CD8-positive, alpha-beta memory T cell (primary cell): ENCODE data around the gene C1QTNF12. TPM values are rescaled to one million over a fixed set of nuclear protein-coding genes. Genes with fewer than 3 reads are reported as not detected.

Experiments used
- CTCF ChIA-PET: fragments of 350-600 bp; sonication (Branson Sonifier 250); formaldehyde crosslinking; loops from one replicate; lab custom pipeline; 2021; ENCODE audit warnings: antibody characterized with exemption; lab: Charles Lee
- POLR2A ChIA-PET: fragments of 350-600 bp; sonication (Branson Sonifier 250); formaldehyde crosslinking; loops from one replicate; lab custom pipeline; 2021; ENCODE audit warnings: antibody characterized with exemption; lab: Charles Lee
- DNase-seq, 5 donors: peaks; one replicate each; pipeline versions ENCODE4 v3.0.0 to v3.0.0-alpha.2; 2020 to 2022; ENCODE audit warnings: mixed read lengths in 1 of 5
- H3K27ac ChIP-seq: one replicate; pipeline ENCODE4 v1.7.0; 2013; ENCODE audit warnings: low read depth, mild to moderate bottlenecking, low read length, moderate library complexity
- H3K27me3 ChIP-seq: 2 replicates; pipeline ENCODE4 v1.7.0; 2013; ENCODE audit warnings: low read length, mild to moderate bottlenecking; ENCODE audit not compliant: insufficient read depth, poor library complexity, severe bottlenecking
- H3K36me3 ChIP-seq: 2 replicates; pipeline ENCODE4 v1.7.0; 2013; ENCODE audit warnings: mild to moderate bottlenecking, low read length, moderate library complexity; ENCODE audit not compliant: insufficient read depth
- H3K4me1 ChIP-seq: 2 replicates; pipeline ENCODE4 v1.7.0; 2013; ENCODE audit warnings: mild to moderate bottlenecking, low read length, moderate library complexity; ENCODE audit not compliant: insufficient read depth
- H3K4me3 ChIP-seq: 2 replicates; pipeline ENCODE4 v1.7.0; 2013; ENCODE audit warnings: mild to moderate bottlenecking, low read length
- H3K9me3 ChIP-seq: 2 replicates; pipeline ENCODE4 v1.7.0; 2013; ENCODE audit warnings: mild to moderate bottlenecking, low read length
- H3K27ac Mint-ChIP-seq, 8 donors: one replicate each; pipeline ENCODE4 v1.8.0; 2020 to 2021; ENCODE audit warnings: mixed read lengths in 8 of 8, mild to moderate bottlenecking in 6 of 8, inconsistent platforms in 3 of 8, moderate library complexity in 3 of 8
- H3K27me3 Mint-ChIP-seq, 2 donors: one replicate each; pipeline ENCODE4 v1.8.0; 2020 to 2021; ENCODE audit warnings: mixed read lengths in 2 of 2, mild to moderate bottlenecking in 1 of 2, moderate library complexity in 1 of 2
- H3K36me3 Mint-ChIP-seq, 3 donors: one replicate each; pipeline ENCODE4 v1.8.0; 2020 to 2021; ENCODE audit warnings: mixed read lengths in 3 of 3, inconsistent platforms in 1 of 3, mild to moderate bottlenecking in 1 of 3
- H3K4me1 Mint-ChIP-seq, 3 donors: one replicate each; pipeline ENCODE4 v1.8.0; 2020 to 2021; ENCODE audit warnings: mixed read lengths in 3 of 3, inconsistent platforms in 1 of 3, mild to moderate bottlenecking in 1 of 3
- H3K4me3 Mint-ChIP-seq, 7 donors: one replicate each; pipeline ENCODE4 v1.8.0; 2020 to 2021; ENCODE audit warnings: mixed read lengths in 7 of 7, mild to moderate bottlenecking in 6 of 7, moderate library complexity in 4 of 7, inconsistent platforms in 2 of 7
- H3K9me3 Mint-ChIP-seq, 5 donors: one replicate each; pipeline ENCODE4 v1.8.0; 2020 to 2022; ENCODE audit warnings: mixed read lengths in 5 of 5, mild to moderate bottlenecking in 3 of 5, moderate library complexity in 2 of 5, inconsistent platforms in 1 of 5
- polyA plus RNA-seq: library from polyadenylated mRNA; unstranded; fragments of 300-500 nt; fragmentation: Illumina TruSeq; gene quantifications from one replicate; pipeline ENCODE4 v1.2.3, GENCODE V29; 2021
- total RNA-seq, 2 experiments: library from RNA; stranded (reverse); gene quantifications; one replicate each; pipeline ENCODE4 v1.2.3, GENCODE V29; 2021

C1QTNF12 gene
- total and polyA plus RNA-seq, 3 experiments from 2014 or later: 0.51 to 1.1 TPM; not detected in 1

GRCh38 chr1:1245178-1245816 is 1.2 kb downstream of the C1QTNF12 start:
- Mint-ChIP-seq H3K4me1 (peaks cover 0 to 5% (median 3%) of the 10 kb centered on the region in 3 donors), H3K9me3 (no peaks in the 10 kb centered on the region), H3K36me3 (no peaks in the 10 kb centered on the region), H3K27ac (no peak overlapping the region), H3K27me3 (peaks cover 0 to 1% of the 10 kb centered on the region in 2 donors), H3K4me3 (peak overlapping the region in 1 of 7 donors; percentile 54)
- no peak for DNase-seq
- no peaks in the 10 kb centered on the region for H3K9me3 ChIP-seq
- POLR2A ChIA-PET: no interaction called here
- no peaks in the 10 kb centered on the region for H3K36me3 ChIP-seq
- H3K27ac ChIP-seq: no peak overlapping the region
- no peak overlapping the region for H3K4me3 ChIP-seq
- H3K27me3 ChIP-seq: peaks cover 3% of the 10 kb centered on the region
- peaks cover under 1% of the 10 kb centered on the region for H3K4me1 ChIP-seq
- CTCF ChIA-PET: no interaction called here

- Mint-ChIP-seq H3K4me1 (no peaks in the 10 kb centered on the region), H3K36me3 (no peaks in the 10 kb centered on the region)
- CTCF ChIA-PET: no interaction called here
Measured at GRCh38 chr1:1244192-1244811, 2.2 kb downstream of the C1QTNF12 start.

GRCh38 chr1:1243807-1244191 is 2.7 kb downstream of the C1QTNF12 start:
- H3K9me3 ChIP-seq: no peaks in the 10 kb centered on the region
- Mint-ChIP-seq H3K27ac (no peak overlapping the region), H3K36me3 (no peaks in the 10 kb centered on the region), H3K9me3 (no peaks in the 10 kb centered on the region), H3K27me3 (peaks cover 0 to 2% of the 10 kb centered on the region in 2 donors), H3K4me3 (no peak overlapping the region), H3K4me1 (no peaks in the 10 kb centered on the region)
- DNase-seq: no peak
- ChIA-PET CTCF (no interaction called here), POLR2A (no interaction called here)
- H3K27me3 ChIP-seq: peaks cover 3% of the 10 kb centered on the region
- H3K4me3 ChIP-seq: no peak overlapping the region
- no peak overlapping the region for H3K27ac ChIP-seq
- H3K36me3 ChIP-seq: no peaks in the 10 kb centered on the region
- no peaks in the 10 kb centered on the region for H3K4me1 ChIP-seq

More at GRCh38 chr1:1244192-1244811, 2.2 kb downstream of the C1QTNF12 start:
- Mint-ChIP-seq H3K27ac (no peak overlapping the region), H3K27me3 (peaks cover 0 to 1% of the 10 kb centered on the region in 2 donors), H3K9me3 (no peaks in the 10 kb centered on the region), H3K4me3 (no peak overlapping the region)
- H3K4me3 ChIP-seq: no peak overlapping the region
- POLR2A ChIA-PET: no interaction called here
- H3K4me1 ChIP-seq: no peaks in the 10 kb centered on the region
- no peak for DNase-seq
- peaks cover 3% of the 10 kb centered on the region for H3K27me3 ChIP-seq
- no peaks in the 10 kb centered on the region for H3K9me3 ChIP-seq
- H3K27ac ChIP-seq: no peak overlapping the region
- H3K36me3 ChIP-seq: no peaks in the 10 kb centered on the region

- no peak overlapping the region for H3K4me3 Mint-ChIP-seq
- Histone ChIP-seq H3K4me3 (no peak overlapping the region), H3K27ac (no peak overlapping the region), H3K36me3 (no peaks in the 10 kb centered on the region), H3K27me3 (peaks cover 3% of the 10 kb centered on the region), H3K4me1 (no peaks in the 10 kb centered on the region), H3K9me3 (no peaks in the 10 kb centered on the region)
- no peaks in the 10 kb centered on the region for H3K9me3 Mint-ChIP-seq
- no peak overlapping the region for H3K27ac Mint-ChIP-seq
- peaks cover 0 to 3% of the 10 kb centered on the region in 2 donors for H3K27me3 Mint-ChIP-seq
- CTCF ChIA-PET: no interaction called here
- DNase-seq: no peak
- H3K4me1 Mint-ChIP-seq: no peaks in the 10 kb centered on the region
- H3K36me3 Mint-ChIP-seq: no peaks in the 10 kb centered on the region
- POLR2A ChIA-PET: no interaction called here
Measured at GRCh38 chr1:1243266-1243660, 3.3 kb downstream of the C1QTNF12 start.

- H3K27ac Mint-ChIP-seq: no peak overlapping the region
- Histone ChIP-seq H3K4me1 (no peaks in the 10 kb centered on the region), H3K4me3 (no peak overlapping the region), H3K27ac (no peak overlapping the region), H3K9me3 (no peaks in the 10 kb centered on the region), H3K36me3 (no peaks in the 10 kb centered on the region), H3K27me3 (peaks cover 3% of the 10 kb centered on the region)
- no peaks in the 10 kb centered on the region for H3K4me1 Mint-ChIP-seq
- no peak overlapping the region for H3K4me3 Mint-ChIP-seq
- POLR2A ChIA-PET: no interaction called here
- H3K27me3 Mint-ChIP-seq: peaks cover 0 to 3% of the 10 kb centered on the region in 2 donors
- CTCF ChIA-PET: no interaction called here
- no peak for DNase-seq
- no peaks in the 10 kb centered on the region for H3K36me3 Mint-ChIP-seq
- no peaks in the 10 kb centered on the region for H3K9me3 Mint-ChIP-seq
Measured at GRCh38 chr1:1242461-1243265, 3.9 kb downstream of the C1QTNF12 start.

GRCh38 chr1:1241588-1242219 is 4.8 kb downstream of the C1QTNF12 start:
- Histone ChIP-seq H3K27me3 (peaks cover 3% of the 10 kb centered on the region), H3K4me1 (no peaks in the 10 kb centered on the region), H3K4me3 (no peak overlapping the region), H3K36me3 (no peaks in the 10 kb centered on the region), H3K9me3 (no peaks in the 10 kb centered on the region), H3K27ac (no peak overlapping the region)
- Mint-ChIP-seq H3K9me3 (no peaks in the 10 kb centered on the region), H3K4me3 (no peak overlapping the region), H3K36me3 (no peaks in the 10 kb centered on the region), H3K27ac (no peak overlapping the region), H3K27me3 (peaks cover 0 to 3% of the 10 kb centered on the region in 2 donors), H3K4me1 (no peaks in the 10 kb centered on the region)
- ChIA-PET CTCF (no interaction called here), POLR2A (interaction anchor here (0.6 kb wide), 2 partner anchors 11 to 28 kb away, joined by 3 to 5 read pairs; no protein-coding TSS in a partner anchor)
- no peak for DNase-seq

GRCh38 chr1:1240822-1241587 is 5.5 kb downstream of the C1QTNF12 start:
- peaks cover 0 to 3% of the 10 kb centered on the region in 2 donors for H3K27me3 Mint-ChIP-seq
- no peak overlapping the region for H3K4me3 Mint-ChIP-seq

More at GRCh38 chr1:1240822-1241587, 5.5 kb downstream of the C1QTNF12 start:
- Histone ChIP-seq H3K27me3 (peaks cover 3% of the 10 kb centered on the region), H3K27ac (no peak overlapping the region), H3K36me3 (no peaks in the 10 kb centered on the region), H3K9me3 (no peaks in the 10 kb centered on the region), H3K4me3 (no peak overlapping the region), H3K4me1 (no peaks in the 10 kb centered on the region)
- DNase-seq: no peak
- no peak overlapping the region for H3K27ac Mint-ChIP-seq
- ChIA-PET POLR2A (interaction anchor here (0.6 kb wide), 3 partner anchors 11 to 85 kb away, joined by 3 to 5 read pairs (median 4); no protein-coding TSS in a partner anchor), CTCF (no interaction called here)
- H3K4me1 Mint-ChIP-seq: no peaks in the 10 kb centered on the region
- H3K9me3 Mint-ChIP-seq: no peaks in the 10 kb centered on the region
- no peaks in the 10 kb centered on the region for H3K36me3 Mint-ChIP-seq
